GM10248 (cell line): ENCODE results near the gene COPG2.

Experiments used
- CTCF ChIA-PET: fragments of 300-600 bp; sonication (Branson Sonifier 250); formaldehyde crosslinking; extraction: SDS; loops from one replicate; lab custom pipeline; 2021; ENCODE audit warnings: antibody characterized with exemption; lab: Yijun Ruan, JAX
- POLR2A ChIA-PET: fragments of 350-650 bp; sonication (Branson Sonifier 250); formaldehyde crosslinking; extraction: SDS; loops from one replicate; lab custom pipeline; 2020; ENCODE audit warnings: antibody characterized with exemption; lab: Yijun Ruan, JAX
- DNase-seq: peaks from one replicate; pipeline ENCODE4 v3.0.0; 2012; ENCODE audit errors: extremely low spot score
- TF ChIP-seq, protein P1 (sequence below): IDR thresholded peaks from 2 replicates; pipeline ENCODE4 v1.5.1; 2012; ENCODE audit warnings: mild to moderate bottlenecking, low read depth; ENCODE audit errors: extremely low read depth, missing control alignments, control extremely low read depth

The COPG2 gene

DNA sequence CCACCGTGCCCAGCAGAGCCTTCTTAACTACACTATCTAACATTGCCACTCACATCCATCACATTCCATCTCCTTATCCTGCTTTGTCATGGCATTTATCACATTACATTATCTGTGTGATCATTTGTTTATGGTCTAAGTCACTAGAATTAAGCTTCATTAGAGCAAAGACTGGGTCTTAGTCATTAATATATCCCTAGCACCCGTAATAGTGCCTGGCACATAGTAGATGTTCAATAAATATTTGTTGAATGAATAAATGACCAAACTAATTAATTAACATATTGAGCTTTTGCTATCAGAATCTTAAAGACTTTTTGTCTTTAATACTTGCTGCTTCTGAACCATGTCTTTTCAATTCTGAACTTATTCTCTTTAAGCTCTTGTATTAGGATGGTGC lies 5.9 kb upstream of the COPG2 start:
- ChIA-PET POLR2A (no interaction called here), CTCF (no interaction called here)
- TF ChIP-seq, protein P1, sequence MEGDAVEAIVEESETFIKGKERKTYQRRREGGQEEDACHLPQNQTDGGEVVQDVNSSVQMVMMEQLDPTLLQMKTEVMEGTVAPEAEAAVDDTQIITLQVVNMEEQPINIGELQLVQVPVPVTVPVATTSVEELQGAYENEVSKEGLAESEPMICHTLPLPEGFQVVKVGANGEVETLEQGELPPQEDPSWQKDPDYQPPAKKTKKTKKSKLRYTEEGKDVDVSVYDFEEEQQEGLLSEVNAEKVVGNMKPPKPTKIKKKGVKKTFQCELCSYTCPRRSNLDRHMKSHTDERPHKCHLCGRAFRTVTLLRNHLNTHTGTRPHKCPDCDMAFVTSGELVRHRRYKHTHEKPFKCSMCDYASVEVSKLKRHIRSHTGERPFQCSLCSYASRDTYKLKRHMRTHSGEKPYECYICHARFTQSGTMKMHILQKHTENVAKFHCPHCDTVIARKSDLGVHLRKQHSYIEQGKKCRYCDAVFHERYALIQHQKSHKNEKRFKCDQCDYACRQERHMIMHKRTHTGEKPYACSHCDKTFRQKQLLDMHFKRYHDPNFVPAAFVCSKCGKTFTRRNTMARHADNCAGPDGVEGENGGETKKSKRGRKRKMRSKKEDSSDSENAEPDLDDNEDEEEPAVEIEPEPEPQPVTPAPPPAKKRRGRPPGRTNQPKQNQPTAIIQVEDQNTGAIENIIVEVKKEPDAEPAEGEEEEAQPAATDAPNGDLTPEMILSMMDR, result no peak
- DNase-seq, result no peak

DNA sequence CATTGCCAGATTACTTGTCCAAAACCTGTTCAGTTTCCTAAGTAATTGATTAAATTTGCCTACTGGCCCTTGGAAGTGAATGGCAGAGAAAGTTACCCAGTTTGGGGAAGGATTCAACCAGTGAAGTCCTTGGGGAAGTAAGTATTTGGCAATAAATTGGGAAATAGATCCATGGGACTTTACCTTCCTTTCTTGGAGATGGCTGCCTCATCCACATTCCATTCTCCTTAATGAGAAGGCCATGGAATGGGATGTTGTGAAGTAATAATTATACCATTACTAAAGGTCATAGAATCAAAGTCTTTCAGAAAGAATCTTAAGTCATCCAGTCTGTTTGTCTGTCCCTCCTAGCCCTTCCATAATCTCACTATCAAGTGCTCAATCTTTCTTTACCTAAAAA lies 4.5 kb upstream of the COPG2 start:
- TF ChIP-seq, protein P1, result no peak
- no peak for DNase-seq
- ChIA-PET CTCF (no interaction called here), POLR2A (no interaction called here)

DNA sequence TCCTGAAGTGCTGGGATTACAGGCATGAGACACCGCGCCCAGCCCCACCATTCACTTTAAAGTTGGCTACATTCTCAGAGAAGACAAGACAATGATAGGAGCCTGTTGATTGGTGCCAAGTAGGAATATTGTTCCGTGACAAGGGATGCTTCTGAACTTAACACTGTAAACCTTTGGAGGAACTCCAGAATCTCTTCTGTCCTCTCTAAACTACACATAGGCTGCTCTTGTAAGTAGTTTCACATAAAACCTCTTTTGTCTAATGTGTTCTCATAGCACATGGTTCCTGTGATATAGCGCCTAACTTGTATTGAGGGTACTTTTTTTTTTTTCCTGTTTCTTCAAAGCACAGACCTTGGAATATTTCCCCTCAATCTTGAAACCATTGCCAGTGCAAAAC lies 3.6 kb upstream of the COPG2 start:
- TF ChIP-seq, protein P1, result no peak
- ChIA-PET CTCF (no interaction called here), POLR2A (no interaction called here)
- DNase-seq, result no peak

DNA sequence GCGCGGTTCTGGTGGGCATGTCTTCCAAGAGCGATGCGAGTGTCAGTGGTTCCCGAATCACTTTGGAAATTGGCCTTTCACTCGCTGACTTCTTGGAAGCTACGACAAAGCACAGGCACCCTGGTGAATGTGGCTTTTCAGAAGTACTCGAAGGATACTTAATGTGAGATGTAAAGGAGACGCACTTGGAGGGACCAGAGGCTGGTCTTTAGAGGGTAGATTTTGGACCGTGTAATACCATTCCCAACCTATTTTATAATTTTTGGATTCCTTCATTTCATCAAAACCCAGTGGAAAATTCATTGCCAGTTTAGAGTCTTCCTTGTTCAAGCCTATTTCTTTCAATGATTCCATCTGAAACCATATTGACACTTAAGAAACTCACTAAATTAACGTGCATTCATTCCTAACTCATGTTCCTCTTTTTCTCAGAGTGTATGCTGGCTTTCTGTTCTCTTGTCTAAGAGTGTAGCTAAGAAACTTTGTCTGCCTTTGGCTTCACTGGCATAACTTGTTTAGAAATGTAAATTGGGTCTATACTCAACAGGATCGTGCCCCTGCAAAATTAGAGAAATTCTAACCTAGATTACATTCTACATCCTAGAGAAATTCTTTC lies 645 bp upstream of the COPG2 start:
- ChIA-PET POLR2A (no interaction called here), CTCF (interaction anchor here (1.3 to 1.5 kb wide), 2 partner anchors 12 to 597 kb away, joined by 3 read pairs; no protein-coding TSS in a partner anchor)
- DNase-seq, result no peak
- TF ChIP-seq, protein P1, result no peak

DNA sequence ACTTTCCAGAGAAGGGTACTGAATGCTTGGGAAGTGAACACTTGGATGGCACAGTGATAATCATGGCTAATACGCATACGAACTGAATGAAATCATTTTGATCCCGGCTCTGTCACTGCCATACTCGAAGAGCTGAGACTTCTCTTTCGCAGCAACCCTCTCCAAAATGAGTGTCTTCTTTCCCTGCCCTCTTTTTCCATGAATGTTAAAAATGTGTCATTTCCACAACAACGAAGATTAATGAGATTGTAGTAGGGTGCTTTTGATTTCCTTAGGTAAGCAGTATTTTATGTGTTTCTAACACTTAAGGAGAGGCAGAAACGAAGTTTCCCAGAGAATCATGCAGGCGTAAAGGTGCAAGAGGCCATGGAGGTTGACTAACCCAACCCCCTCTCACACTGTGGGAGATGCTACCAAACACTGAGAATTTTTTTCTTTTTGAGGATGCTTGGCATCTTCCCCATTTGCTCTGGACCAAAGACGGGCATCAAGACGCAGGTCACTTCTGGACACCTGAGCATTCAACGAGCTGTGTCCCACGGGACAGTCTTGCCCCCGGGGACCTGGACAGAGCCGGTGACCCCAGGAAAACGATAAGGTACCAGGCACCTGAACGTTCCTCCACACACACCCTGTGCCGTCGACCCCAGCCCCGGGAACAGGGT lies 823 bp downstream of the COPG2 start:
- no peak for DNase-seq
- TF ChIP-seq, protein P1, result no peak
- ChIA-PET POLR2A (no interaction called here), CTCF (interaction anchor here (0.6 to 1.4 kb wide), 2 partner anchors 372 to 456 kb away, joined by 3 read pairs; no protein-coding TSS in a partner anchor)

DNA sequence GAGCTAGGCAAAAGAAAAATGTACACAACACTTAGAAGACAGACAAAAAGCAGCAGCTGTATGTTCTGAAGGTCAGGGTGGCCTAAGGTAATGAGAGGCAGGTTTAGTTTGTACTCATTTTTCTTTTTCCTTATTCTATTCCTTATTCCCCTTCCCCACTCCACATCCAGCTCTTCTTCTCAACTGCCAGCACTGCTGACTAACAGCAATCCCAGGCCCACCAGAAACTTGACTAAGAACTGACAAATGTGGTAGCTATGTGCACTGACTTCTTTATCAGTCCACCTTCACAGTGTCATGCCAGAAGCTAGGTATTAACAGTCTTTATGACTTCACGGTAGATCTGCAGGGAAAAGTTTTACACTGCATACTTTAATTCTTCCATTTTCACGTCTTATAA lies 6.1 kb downstream of the COPG2 start:
- DNase-seq, result no peak
- TF ChIP-seq, protein P1, result no peak
- ChIA-PET CTCF (no interaction called here), POLR2A (no interaction called here)
